DMS53 treated with DMSO at 0.1 percent for 48 hours (cell line): ENCODE measurements around the gene PIGQ.

Experiments used
- DNase-seq: peaks from one replicate; lab custom pipeline; 2025; ENCODE audit not compliant: unreplicated experiment; lab: John Stamatoyannopoulos, UW

Gene PIGQ

DNA sequence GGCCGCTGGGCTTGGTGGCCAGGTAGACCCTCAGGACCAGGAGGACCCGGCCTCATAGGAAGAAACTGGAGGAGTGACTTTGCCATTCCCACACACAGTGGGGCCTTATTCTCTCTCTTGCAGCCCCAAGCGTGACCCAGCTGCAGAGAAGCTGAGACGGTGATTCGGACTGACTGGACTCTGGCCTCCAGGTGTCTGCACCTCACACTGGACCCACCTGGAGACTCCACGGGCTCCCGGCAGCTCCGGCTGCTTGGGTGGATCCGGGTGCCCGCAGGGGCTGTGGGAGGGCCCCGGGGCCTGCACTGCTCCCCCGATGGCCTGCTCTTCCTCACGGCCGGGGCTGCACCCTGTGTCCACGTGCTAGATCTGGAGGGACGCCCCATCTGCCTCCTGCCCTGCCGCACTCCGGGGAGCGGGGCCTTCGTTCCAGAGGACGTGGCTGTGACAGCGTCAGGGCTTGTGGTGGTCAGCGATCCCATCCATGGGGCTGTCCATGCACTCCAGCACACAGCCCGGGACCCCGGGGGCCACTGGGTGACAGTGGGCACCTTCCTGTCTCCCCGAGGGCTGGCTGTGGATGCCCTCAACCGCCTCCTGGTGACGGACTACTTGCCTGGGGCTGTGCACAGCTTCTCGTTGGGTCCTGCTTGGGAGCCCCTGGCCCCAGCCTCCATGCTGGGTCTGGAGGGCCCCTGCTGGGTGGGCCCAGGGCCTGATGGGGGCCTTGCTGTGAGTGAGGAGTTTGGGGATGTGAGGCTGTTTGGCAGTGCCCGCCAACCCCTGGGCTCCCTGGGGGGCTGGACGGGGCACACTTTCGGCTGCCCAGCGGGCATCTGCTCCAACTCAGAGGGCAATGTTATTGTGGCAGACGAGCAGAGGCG, 2.2 kb upstream of the PIGQ start:
- DNase-seq = no peak

DNA sequence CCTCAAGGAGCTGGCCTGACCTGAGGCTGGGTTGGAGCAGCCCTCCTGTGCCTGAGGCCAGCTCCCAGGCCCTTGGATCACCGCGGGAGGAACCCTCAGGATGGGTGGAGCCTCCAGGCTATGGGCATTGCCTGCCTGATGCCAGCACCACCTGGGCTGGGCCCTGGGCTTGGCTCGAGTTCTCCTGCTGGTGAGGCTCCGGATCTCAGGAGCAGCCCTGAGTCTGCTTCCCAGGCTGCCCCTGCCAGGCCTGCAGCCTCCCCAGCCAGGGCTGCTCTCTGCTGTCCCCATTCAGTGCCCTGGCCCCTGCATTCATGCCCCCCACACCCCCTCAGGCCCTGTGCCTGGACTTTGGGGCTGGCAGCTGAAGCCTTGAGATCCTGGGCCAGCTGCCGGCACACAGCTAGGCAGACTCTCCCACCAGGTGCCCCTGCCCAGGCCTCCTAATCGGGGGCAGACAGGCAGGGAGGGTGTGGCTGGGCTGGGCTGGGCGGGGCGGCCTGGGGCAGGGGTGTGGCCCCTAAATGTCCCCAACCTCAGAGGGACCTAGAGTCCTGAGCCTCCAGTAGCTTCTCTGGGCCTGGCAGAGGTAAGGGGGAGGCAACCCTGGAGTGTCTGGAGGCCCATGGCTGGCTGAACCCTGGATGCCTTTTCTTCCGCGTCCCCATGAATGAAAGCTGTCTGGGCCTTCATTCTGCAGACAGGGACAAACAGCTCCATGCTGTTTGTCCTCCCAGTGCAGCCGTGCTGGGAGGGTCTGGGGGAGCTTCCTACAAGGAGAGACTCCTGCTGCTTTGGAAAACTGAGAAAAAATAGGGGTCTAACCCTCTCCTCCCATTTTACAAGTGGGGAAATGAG, 1.1 kb upstream of the PIGQ start:
- no peak for DNase-seq

GRCh38 chr16:572865-573650, 3.3 kb downstream of the PIGQ start:
- DNase-seq = no peak

DNA sequence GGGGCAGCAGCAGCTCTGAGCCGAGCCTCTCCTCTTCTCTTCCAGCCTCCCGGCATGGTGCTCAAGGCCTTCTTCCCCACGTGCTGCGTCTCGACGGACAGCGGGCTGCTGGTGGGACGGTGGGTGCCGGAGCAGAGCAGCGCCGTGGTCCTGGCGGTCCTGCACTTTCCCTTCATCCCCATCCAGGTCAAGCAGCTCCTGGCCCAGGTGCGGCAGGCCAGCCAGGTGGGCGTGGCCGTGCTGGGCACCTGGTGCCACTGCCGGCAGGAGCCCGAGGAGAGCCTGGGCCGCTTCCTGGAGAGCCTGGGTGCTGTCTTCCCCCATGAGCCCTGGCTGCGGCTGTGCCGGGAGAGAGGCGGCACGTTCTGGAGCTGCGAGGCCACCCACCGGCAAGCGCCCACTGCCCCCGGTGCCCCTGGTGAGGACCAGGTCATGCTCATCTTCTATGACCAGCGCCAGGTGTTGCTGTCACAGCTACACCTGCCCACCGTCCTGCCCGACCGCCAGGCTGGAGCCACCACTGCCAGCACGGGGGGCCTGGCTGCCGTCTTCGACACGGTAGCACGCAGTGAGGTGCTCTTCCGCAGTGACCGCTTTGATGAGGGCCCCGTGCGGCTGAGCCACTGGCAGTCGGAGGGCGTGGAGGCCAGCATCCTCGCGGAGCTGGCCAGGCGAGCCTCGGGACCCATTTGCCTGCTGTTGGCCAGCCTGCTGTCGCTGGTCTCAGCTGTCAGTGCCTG, 4.4 kb downstream of the PIGQ start:
- no peak for DNase-seq

DNA sequence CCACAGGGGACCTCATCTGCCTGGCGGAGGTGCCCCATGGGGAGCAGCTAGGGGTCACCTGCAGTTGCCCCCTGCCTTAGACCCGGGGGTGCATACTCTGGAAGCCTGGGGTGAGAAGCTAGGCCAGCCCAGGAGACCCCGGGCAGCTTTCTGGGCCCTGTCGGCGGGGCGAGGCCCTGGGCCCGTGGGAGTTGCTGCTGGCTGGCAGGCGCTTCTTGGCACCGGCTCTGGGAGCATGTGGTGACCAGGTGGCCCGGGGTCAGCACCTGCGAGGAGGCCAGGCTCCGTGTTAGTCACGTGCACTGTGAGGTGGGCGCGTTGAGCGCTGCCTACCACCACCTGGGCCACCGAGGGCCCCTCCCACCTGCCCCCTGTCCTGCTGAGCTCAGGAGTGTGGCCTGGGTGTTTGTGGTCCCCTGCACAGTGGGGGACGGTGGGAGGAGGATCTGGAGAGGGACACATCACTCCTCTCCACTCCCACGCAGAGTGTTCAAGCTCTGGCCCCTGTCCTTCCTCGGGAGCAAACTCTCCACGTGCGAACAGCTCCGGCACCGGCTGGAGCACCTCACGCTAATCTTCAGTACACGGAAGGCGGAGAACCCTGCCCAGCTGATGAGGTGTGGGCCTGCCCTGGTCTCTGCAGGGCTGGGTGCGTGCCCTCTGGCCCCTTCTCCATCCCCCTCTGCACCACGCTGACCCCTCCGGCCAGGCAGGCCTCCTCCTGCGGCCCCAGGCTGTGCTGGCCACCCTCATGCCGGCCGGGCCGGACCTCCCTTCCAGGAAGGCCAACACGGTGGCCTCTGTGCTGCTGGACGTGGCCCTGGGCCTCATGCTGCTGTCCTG, 5.8 kb downstream of the PIGQ start:
- no peak for DNase-seq

GRCh38 chr16:576197-576822, 6.5 kb downstream of the PIGQ start:
- DNase-seq = no peak

DNA sequence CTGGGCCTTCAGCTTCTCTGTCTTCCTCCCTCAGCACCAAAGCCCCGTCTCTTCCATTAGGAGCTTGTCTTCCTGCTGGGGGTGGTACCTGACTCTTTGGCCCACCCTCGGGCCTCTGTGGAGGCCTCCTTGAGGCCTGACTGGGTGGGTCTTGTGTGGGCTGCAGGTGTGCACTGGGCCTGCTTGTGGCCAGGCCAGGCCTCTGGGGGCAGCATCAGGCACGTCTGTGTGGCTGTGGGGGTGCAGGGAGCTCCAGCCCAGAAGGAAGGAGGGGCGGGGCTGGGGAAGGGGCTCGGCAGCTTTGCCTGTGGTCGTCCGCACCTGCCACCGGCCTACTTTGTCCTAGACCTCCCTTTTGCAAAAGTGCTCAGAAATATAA, 7.0 kb downstream of the PIGQ start:
- DNase-seq = no peak

- DNase-seq = no peak
Measured at GRCh38 chr16:577796-578195, 8.0 kb downstream of the PIGQ start.

DNA sequence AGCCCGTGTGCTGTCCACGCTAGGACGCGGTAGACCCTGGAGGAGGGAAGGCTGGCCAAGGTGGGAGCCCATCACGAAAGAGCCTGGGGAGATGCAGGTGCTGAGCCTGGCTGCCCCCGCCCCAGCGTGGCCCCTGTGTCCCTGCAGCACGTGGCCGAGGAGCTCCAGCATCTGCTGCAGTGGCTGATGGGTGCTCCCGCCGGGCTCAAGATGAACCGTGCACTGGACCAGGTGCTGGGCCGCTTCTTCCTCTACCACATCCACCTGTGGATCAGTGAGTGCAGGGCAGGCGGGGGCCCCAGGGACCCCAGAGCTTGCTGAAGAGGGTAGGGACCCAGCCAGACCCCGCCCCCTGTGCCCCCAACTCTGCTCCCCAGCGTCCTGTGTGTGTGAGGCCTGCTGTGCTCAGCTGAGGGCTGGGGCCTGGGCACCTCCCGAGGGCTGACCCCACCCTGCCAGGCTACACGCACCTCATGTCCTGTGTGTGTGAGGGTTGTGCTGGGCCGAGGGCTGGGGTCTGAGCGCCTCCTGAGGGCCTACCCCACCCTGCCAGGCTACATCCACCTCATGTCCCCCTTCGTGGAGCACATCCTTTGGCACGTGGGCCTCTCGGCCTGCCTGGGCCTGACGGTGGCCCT, 8.6 kb downstream of the PIGQ start:
- DNase-seq = no peak

DNA sequence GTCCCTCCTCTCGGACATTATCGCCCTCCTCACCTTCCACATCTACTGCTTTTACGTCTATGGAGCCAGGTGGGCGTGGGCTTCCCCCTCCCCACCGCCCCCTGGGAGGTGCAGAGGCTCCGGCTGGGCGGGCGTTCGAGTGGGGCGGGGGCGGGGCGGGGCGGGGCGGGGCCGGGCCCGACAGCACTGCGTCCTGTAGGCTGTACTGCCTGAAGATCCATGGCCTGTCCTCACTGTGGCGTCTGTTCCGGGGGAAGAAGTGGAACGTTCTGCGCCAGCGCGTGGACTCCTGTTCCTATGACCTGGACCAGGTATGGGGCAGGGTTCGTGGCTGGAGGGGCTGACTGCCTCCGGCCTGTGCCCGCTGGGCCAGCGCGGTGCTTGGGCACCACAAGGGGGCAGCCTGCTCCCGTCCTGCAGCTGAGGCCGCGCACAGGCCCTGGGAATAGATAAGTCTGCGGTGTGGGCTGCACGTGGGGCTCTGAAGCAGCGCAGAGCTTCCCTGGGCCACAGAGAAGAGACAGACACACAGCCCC, 9.2 kb downstream of the PIGQ start:
- no peak for DNase-seq

GRCh38 chr16:580141-580945, 10.6 kb downstream of the PIGQ start:
- no peak for DNase-seq

- no peak for DNase-seq
Measured at GRCh38 chr16:580946-581498, 11.3 kb downstream of the PIGQ start.

GRCh38 chr16:582218-582613, 12.4 kb downstream of the PIGQ start:
- no peak for DNase-seq

- DNase-seq = no peak
Measured at GRCh38 chr16:582614-583331, 13.0 kb downstream of the PIGQ start.

DNA sequence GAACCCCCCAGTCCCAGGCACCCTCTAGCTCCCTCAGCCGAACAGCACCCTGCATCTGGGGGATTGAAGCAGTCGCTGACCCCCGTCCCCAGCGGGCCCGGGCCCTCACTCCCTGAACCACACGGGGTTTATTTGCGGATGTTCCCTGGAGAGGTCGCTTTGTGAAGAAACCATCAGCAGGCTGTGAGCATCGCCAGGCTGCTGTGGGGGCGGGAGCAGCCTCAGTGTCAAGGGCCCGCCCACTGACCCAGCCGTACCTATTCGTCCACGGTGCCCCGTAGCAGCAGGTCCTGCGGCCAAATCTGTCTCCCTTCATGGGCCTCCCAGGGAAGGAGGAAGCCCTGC, 13.7 kb downstream of the PIGQ start:
- DNase-seq = peak; percentile 43

DNA sequence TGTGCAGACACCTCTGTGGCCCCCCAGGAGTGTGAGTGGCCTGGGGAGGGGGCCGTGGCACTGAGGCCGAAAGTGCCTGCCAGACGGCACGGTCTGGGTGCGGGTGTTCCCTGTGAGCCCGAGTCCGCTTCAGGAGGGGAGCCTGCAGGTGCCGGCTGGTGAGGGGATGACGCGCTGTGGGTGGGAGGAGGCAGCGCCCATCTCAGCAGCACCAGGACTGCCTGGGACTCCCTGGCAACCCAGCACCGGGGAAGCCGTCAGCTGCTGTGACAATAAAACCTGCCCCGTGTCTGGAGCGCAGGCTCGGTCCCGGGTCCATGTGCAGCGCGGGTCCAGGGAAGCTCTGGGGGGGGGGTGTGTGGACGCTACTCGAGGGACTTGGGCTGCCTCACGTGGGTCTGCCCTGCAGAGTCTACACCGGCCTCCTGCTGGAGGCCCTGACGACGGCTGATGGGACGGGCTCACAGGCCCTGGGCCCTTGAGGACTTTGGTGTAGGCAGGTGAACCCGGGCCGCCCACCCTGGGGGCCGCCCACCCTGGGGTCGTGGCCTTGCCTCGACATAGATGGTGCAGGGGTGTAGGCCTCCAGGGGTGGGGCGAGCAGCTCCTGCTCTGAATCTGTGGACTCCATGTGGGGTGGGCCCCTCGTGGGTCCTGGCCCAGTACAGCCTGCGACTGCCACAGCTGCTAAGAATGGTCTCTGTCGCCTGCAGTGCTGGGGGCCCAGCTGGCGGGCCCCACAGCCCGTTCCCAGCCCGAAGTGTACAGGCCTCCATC, 14.2 kb downstream of the PIGQ start:
- peak; percentile 49 for DNase-seq
